Measurements from ENCODE around the gene CNPY2. TPM values are rescaled to one million over a fixed set of nuclear protein-coding genes. Genes with fewer than 3 reads are reported as not detected.
A peak's percentile ranks its signal among the peaks of the same experiment; 100 is the strongest.
"Not testable (repeated sequence)": the region's sequence is repeated elsewhere in the genome, so short reads cannot be mapped to it uniquely, and the experiment has no call there.

The CNPY2 gene
- total RNA-seq, 2 donors from 2014 or later, result 70.8 to 90.5 TPM

- ATAC-seq (no peak), DNase-seq (no peak)
- intact Hi-C loops (cut with DNase I, micrococcal nuclease), result no loop called here
Measured at GRCh38 chr12:56304276-56304675, 11.5 kb downstream of the CNPY2 start.

GRCh38 chr12:56300644-56301464 is 14.9 kb downstream of the CNPY2 start:
- DNase-seq (peak; percentile 14 to 38), ATAC-seq (peak; percentile 10)
- intact Hi-C loops (cut with DNase I, micrococcal nuclease), result no loop called here

GRCh38 chr12:56299853-56300643 is 15.7 kb downstream of the CNPY2 start, which contains the start of gene CS:
TSS of gene CS (minus strand) at chr12:56300330. CDS start at chr12:56300201, 129 bp downstream.
- peak; percentile 99 to 100 for DNase-seq
- intact Hi-C loops (cut with DNase I, micrococcal nuclease), result no loop called here

GRCh38 chr12:56299308-56299852 is 16.4 kb downstream of the CNPY2 start:
- peak; percentile 64 for ATAC-seq
- intact Hi-C loops (cut with DNase I, micrococcal nuclease), result no loop called here

More at GRCh38 chr12:56299853-56300643, 15.7 kb downstream of the CNPY2 start, which contains the start of gene CS:
- peak; percentile 92 for ATAC-seq

GRCh38 chr12:56298828-56299227 is 17.0 kb downstream of the CNPY2 start:
- ATAC-seq, result no peak
- no peak for DNase-seq
- intact Hi-C loops (cut with DNase I, micrococcal nuclease), result no loop called here

More at GRCh38 chr12:56299308-56299852, 16.4 kb downstream of the CNPY2 start:
- DNase-seq, result peak; percentile 53 to 59

GRCh38 chr12:56297400-56297799 is 18.4 kb downstream of the CNPY2 start:
- ATAC-seq (no peak), DNase-seq (no peak)
- intact Hi-C loops (cut with DNase I, micrococcal nuclease), result no loop called here

- ATAC-seq (no peak), DNase-seq (no peak)
- intact Hi-C loops (cut with DNase I, micrococcal nuclease), result no loop called here
Measured at GRCh38 chr12:56296295-56296694, 19.5 kb downstream of the CNPY2 start.

- ATAC-seq, result no peak
- no peak for DNase-seq
- intact Hi-C loops (cut with DNase I, micrococcal nuclease), result no loop called here
Measured at GRCh38 chr12:56293795-56294194, 22.0 kb downstream of the CNPY2 start.

GRCh38 chr12:56288705-56289387 is 26.9 kb downstream of the CNPY2 start:
- ATAC-seq, result no peak
- DNase-seq, result no peak
- intact Hi-C loops (cut with DNase I, micrococcal nuclease), result no loop called here

GRCh38 chr12:56286044-56286830 is 29.6 kb downstream of the CNPY2 start:
- ATAC-seq (no peak), DNase-seq (no peak)
- intact Hi-C loops (cut with DNase I, micrococcal nuclease), result no loop called here

- DNase-seq; ATAC-seq; intact Hi-C loops (cut with DNase I, micrococcal nuclease): not testable (repeated sequence)
Measured at GRCh38 chr12:56284263-56284662, 31.5 kb downstream of the CNPY2 start.

- ATAC-seq (no peak), DNase-seq (no peak)
- intact Hi-C loops (cut with DNase I, micrococcal nuclease), result no loop called here
Measured at GRCh38 chr12:56282579-56282978, 33.2 kb downstream of the CNPY2 start.

- ATAC-seq, result no peak
- intact Hi-C loops (cut with DNase I, micrococcal nuclease), result no loop called here
- DNase-seq, result no peak
Measured at GRCh38 chr12:56282030-56282429, 33.8 kb downstream of the CNPY2 start.

GRCh38 chr12:56280849-56281248 is 34.9 kb downstream of the CNPY2 start:
- no peak for ATAC-seq
- DNase-seq, result no peak
- intact Hi-C loops (cut with DNase I, micrococcal nuclease), result no loop called here

GRCh38 chr12:56278905-56279304 is 36.9 kb downstream of the CNPY2 start:
- intact Hi-C loops (cut with DNase I, micrococcal nuclease), result no loop called here
- DNase-seq, result no peak
- no peak for ATAC-seq

GRCh38 chr12:56274299-56274698 is 41.5 kb downstream of the CNPY2 start:
- no peak for ATAC-seq
- DNase-seq, result no peak
- intact Hi-C loops (cut with DNase I, micrococcal nuclease), result no loop called here

GRCh38 chr12:56272468-56272867 is 43.3 kb downstream of the CNPY2 start:
- intact Hi-C loops (cut with DNase I, micrococcal nuclease); DNase-seq; ATAC-seq: not testable (repeated sequence)

- DNase-seq (no peak), ATAC-seq (no peak)
- intact Hi-C loops (cut with DNase I, micrococcal nuclease), result no loop called here
Measured at GRCh38 chr12:56271031-56271430, 44.8 kb downstream of the CNPY2 start.

All from left colon (tissue), 2 donors.